Large intestine (tissue), 12 donors: ENCODE data around the gene EXO1. TPM values are rescaled to one million over a fixed set of nuclear protein-coding genes. Genes with fewer than 3 reads are reported as not detected.
A peak's percentile ranks its signal among the peaks of the same experiment; 100 is the strongest.
"Not testable (repeated sequence)": the region's sequence is repeated elsewhere in the genome, so short reads cannot be mapped to it uniquely, and the experiment has no call there.

Experiments used
- DNase-seq, 2 donors: peaks; one replicate each; pipeline versions ENCODE4 v3.0.0 to v3.0.0-alpha.2; 2013
- H3K27ac ChIP-seq: one replicate; pipeline ENCODE4 v1.5.1; 2013; ENCODE audit warnings: low read length
- H3K27me3 ChIP-seq: 2 replicates; pipeline ENCODE4 v1.6.1; 2013; ENCODE audit warnings: low read length; ENCODE audit not compliant: control insufficient read depth, insufficient read depth
- H3K36me3 ChIP-seq: 2 replicates; pipeline ENCODE4 v1.6.1; 2013; ENCODE audit warnings: low read length; ENCODE audit not compliant: control insufficient read depth, insufficient read depth
- H3K4me1 ChIP-seq: one replicate; pipeline ENCODE4 v1.6.1; 2013; ENCODE audit warnings: low read length; ENCODE audit not compliant: control insufficient read depth, insufficient read depth
- H3K4me3 ChIP-seq: one replicate; pipeline ENCODE4 v1.5.1; 2013; ENCODE audit warnings: low read length
- H3K9me3 ChIP-seq: one replicate; pipeline ENCODE4 v1.6.1; 2013; ENCODE audit warnings: mild to moderate bottlenecking, low read depth, low read length, moderate library complexity; ENCODE audit not compliant: control insufficient read depth
- WGBS: methylation state at CpG from one replicate; pipeline ENCODE4 v1.1.5; 2013; ENCODE audit warnings: low lambda C conversion rate; ENCODE audit not compliant: insufficient coverage; 5-methylcytosine and 5-hydroxymethylcytosine counted together
- long read RNA-seq, 11 donors: transcript quantifications; one replicate each; lab custom pipeline, GENCODE V29; 2026
- polyA plus RNA-seq: library from polyadenylated mRNA; unstranded; fragments of 120-200 nt; gene quantifications from one replicate; pipeline ENCODE4 v1.2.1, GENCODE V29; 2013

The EXO1 gene
- 5.3 TPM for polyA plus RNA-seq
- long read RNA-seq, donor 1 = 0 reads
- long read RNA-seq, donor 2 = 0 reads
- long read RNA-seq, donor 3 = 0 reads
- long read RNA-seq, donor 4 = 0 reads
- long read RNA-seq, donor 5 = 0 reads
- long read RNA-seq, donor 6 = 0 reads
- long read RNA-seq, donor 7 = 0 reads
- long read RNA-seq, donor 8 = 0 reads
- long read RNA-seq, donor 9, partial matches to known transcripts = 0 of 1 reads
- long read RNA-seq, donor 9, other reads (novel, unspliced or antisense) = 0 of 1 reads
- long read RNA-seq, donor 10 = 0 reads
- long read RNA-seq, donor 11 = 0 reads

GRCh38 chr1:241847796-241848685, at the start of gene EXO1:
EXO1 (plus strand) TSS chr1:241848204; CDS start chr1:241850426, 2,222 bp downstream.
- H3K9me3 ChIP-seq = no peaks in the 10 kb centered on the region
- no peaks in the 10 kb centered on the region for H3K27me3 ChIP-seq
- peak within 1 kb of the TSS; percentile 94 for H3K27ac ChIP-seq
- DNase-seq = peak; percentile 86 to 95
- H3K36me3 ChIP-seq = no peaks in the 10 kb centered on the region
- peak within 1 kb of the TSS; percentile 76 for H3K4me3 ChIP-seq
- peaks cover 10% of the 10 kb centered on the region for H3K4me1 ChIP-seq
- WGBS = no CpG with 5 or more reads among the region's 68 CpGs

GRCh38 chr1:241799416-241799815, 48.6 kb upstream of the EXO1 start:
- Histone ChIP-seq H3K27ac (no peak overlapping the region), H3K36me3 (no peaks in the 10 kb centered on the region), H3K9me3 (no peaks in the 10 kb centered on the region), H3K4me3 (no peak overlapping the region), H3K4me1 (no peaks in the 10 kb centered on the region), H3K27me3 (no peaks in the 10 kb centered on the region)
- no peak for DNase-seq
- no CpG with 5 or more reads among the region's 1 CpG for WGBS

GRCh38 chr1:241800640-241801039, 47.4 kb upstream of the EXO1 start:
- no peaks in the 10 kb centered on the region for H3K9me3 ChIP-seq
- H3K27me3 ChIP-seq = no peaks in the 10 kb centered on the region
- no peak for DNase-seq
- no peaks in the 10 kb centered on the region for H3K36me3 ChIP-seq
- H3K4me3 ChIP-seq = no peak overlapping the region
- no peak overlapping the region for H3K27ac ChIP-seq
- H3K4me1 ChIP-seq = no peaks in the 10 kb centered on the region
- WGBS = 53% methylated on average over 3 of the region's 3 CpGs

GRCh38 chr1:241802863-241803262, 45.1 kb upstream of the EXO1 start:
- Histone ChIP-seq H3K36me3 (no peaks in the 10 kb centered on the region), H3K27ac (no peak overlapping the region), H3K9me3 (no peaks in the 10 kb centered on the region), H3K27me3 (no peaks in the 10 kb centered on the region), H3K4me1 (no peaks in the 10 kb centered on the region), H3K4me3 (no peak overlapping the region)
- DNase-seq = no peak
- no CpG with 5 or more reads among the region's 3 CpGs for WGBS

GRCh38 chr1:241804706-241805105, 43.3 kb upstream of the EXO1 start:
- not testable (repeated sequence) for H3K27me3 ChIP-seq, H3K36me3 ChIP-seq, DNase-seq, H3K9me3 ChIP-seq, H3K4me1 ChIP-seq, H3K4me3 ChIP-seq, H3K27ac ChIP-seq
- WGBS = no CpG with 5 or more reads among the region's 4 CpGs

GRCh38 chr1:241808265-241808664, 39.7 kb upstream of the EXO1 start:
- H3K36me3 ChIP-seq = no peaks in the 10 kb centered on the region
- WGBS = no CpG with 5 or more reads among the region's 2 CpGs
- H3K27ac ChIP-seq = no peak overlapping the region
- H3K4me3 ChIP-seq = no peak overlapping the region
- no peaks in the 10 kb centered on the region for H3K27me3 ChIP-seq
- H3K4me1 ChIP-seq = no peaks in the 10 kb centered on the region
- no peaks in the 10 kb centered on the region for H3K9me3 ChIP-seq
- no peak for DNase-seq

GRCh38 chr1:241810769-241811405, 37.1 kb upstream of the EXO1 start:
- H3K27ac ChIP-seq = no peak overlapping the region

GRCh38 chr1:241813768-241814320, 34.2 kb upstream of the EXO1 start:
- H3K27ac ChIP-seq = no peak overlapping the region
- no peaks in the 10 kb centered on the region for H3K27me3 ChIP-seq
- H3K4me1 ChIP-seq = no peaks in the 10 kb centered on the region
- WGBS = 96% methylated on average over 4 of the region's 8 CpGs
- DNase-seq = no peak
- H3K4me3 ChIP-seq = no peak overlapping the region
- no peaks in the 10 kb centered on the region for H3K36me3 ChIP-seq
- H3K9me3 ChIP-seq = no peaks in the 10 kb centered on the region

More at GRCh38 chr1:241810769-241811405, 37.1 kb upstream of the EXO1 start:
- Histone ChIP-seq H3K4me1 (no peaks in the 10 kb centered on the region), H3K27me3 (no peaks in the 10 kb centered on the region), H3K36me3 (no peaks in the 10 kb centered on the region), H3K9me3 (no peaks in the 10 kb centered on the region), H3K4me3 (no peak overlapping the region)
- no peak for DNase-seq
- WGBS = 92% methylated on average over 2 of the region's 8 CpGs

- DNase-seq = no peak
- WGBS = 80% methylated on average over 1 of the region's 6 CpGs
- Histone ChIP-seq H3K27ac (no peak overlapping the region), H3K9me3 (no peaks in the 10 kb centered on the region), H3K27me3 (no peaks in the 10 kb centered on the region), H3K4me1 (no peaks in the 10 kb centered on the region), H3K36me3 (no peaks in the 10 kb centered on the region), H3K4me3 (no peak overlapping the region)
Measured at GRCh38 chr1:241816008-241816407, 32.0 kb upstream of the EXO1 start.

- Histone ChIP-seq H3K9me3 (no peaks in the 10 kb centered on the region), H3K36me3 (no peaks in the 10 kb centered on the region), H3K27ac (no peak overlapping the region), H3K4me3 (no peak overlapping the region), H3K27me3 (no peaks in the 10 kb centered on the region), H3K4me1 (no peaks in the 10 kb centered on the region)
- 67% methylated on average over 1 of the region's 1 CpG for WGBS
- no peak for DNase-seq
Measured at GRCh38 chr1:241817331-241817792, 30.6 kb upstream of the EXO1 start.
